ENCODE measurements around the gene LAMA3. TPM values are rescaled to one million over a fixed set of nuclear protein-coding genes. Genes with fewer than 3 reads are reported as not detected.
"Not testable (repeated sequence)": the region's sequence is repeated elsewhere in the genome, so short reads cannot be mapped to it uniquely, and the experiment has no call there.

LAMA3 gene
- total RNA-seq, 1 experiment from 2014 or later: 0.44 TPM

DNA sequence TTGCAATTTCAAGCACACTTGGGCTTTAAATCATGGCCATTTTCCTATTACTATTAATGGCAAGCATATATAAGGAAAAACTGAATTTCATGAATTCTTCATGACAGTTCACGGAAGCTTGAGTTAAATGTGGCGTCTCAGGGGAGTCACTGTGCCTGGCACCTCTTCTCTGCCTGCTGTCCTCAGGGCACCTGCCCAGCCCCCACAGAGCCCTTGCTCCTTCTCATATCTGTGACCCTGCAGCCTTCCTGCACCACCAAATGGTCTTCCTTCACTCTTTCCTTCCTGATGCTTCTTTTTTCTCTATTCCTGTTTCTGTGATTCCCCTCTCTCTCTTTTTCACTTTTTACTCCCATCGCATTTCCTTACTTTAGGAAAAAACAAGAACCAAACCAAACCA lies 35.4 kb downstream of the LAMA3 start:
- no peak for DNase-seq (ENCODE audit: low spot score)
- in situ Hi-C loops (cut with HindIII; ENCODE audit: low sequenced_read_pairs): no loop called here

DNA sequence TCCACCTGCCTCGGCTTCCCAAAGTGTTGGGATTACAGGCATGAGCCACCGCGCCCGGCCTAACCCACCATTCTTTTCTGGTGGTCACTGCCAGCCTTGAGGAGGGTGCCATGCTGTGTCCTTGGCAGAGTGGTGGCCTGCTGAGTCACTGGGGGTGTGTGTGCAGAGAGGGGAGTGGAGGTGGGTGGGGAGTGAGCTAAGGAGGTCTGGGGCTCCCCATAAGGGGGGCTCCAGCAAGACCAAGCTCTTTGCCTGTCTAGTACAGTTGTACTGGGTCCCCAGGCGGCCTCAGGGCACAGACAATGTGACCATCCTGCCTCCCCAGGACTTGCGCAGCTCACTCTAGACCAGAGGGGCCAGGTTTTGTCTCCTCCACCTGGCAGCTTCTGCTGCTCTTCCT lies 36.1 kb downstream of the LAMA3 start:
- in situ Hi-C loops (cut with HindIII; ENCODE audit: low sequenced_read_pairs): no loop called here
- DNase-seq (ENCODE audit: low spot score): no peak

DNA sequence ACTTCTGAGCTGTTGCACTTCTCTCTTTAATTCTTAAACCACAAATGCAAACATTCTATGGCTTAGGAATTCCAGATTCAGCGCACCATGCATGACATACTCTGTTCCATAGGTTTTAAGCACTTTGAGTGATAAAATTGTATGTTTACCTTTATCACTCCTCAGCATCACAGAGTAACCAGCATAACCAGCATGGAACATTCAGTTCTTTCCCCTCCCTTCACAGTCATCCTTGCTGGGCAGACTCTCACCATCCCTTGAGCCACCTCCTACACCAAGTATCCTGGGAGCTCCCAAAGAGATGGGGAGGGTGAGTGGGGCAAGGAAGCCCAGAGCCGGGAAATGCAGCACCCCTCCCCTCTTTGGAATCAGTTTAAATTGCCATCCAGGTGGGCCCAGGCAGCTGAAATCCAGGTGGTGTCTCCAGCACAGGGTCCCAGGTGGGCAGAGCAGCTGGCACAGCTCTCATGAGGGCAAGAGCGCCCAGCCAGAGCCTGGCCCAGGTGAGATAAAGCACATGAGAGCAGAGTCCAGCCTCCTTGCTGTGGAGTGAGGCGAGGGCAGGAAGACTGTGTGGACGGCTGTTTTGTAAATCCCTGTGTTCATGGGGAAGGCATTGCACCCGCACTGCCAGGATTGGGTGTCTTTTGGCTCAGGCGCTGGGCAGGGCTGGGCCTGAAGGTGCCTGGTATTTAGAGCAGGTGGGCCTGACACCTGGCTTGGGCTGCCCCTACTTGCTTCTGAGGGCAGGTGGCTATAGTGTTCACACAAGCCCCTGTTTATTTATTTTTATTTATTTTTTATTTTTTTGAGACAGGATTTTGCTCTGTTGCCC lies 36.8 kb downstream of the LAMA3 start:
- in situ Hi-C loops (cut with HindIII; ENCODE audit: low sequenced_read_pairs): no loop called here

DNA sequence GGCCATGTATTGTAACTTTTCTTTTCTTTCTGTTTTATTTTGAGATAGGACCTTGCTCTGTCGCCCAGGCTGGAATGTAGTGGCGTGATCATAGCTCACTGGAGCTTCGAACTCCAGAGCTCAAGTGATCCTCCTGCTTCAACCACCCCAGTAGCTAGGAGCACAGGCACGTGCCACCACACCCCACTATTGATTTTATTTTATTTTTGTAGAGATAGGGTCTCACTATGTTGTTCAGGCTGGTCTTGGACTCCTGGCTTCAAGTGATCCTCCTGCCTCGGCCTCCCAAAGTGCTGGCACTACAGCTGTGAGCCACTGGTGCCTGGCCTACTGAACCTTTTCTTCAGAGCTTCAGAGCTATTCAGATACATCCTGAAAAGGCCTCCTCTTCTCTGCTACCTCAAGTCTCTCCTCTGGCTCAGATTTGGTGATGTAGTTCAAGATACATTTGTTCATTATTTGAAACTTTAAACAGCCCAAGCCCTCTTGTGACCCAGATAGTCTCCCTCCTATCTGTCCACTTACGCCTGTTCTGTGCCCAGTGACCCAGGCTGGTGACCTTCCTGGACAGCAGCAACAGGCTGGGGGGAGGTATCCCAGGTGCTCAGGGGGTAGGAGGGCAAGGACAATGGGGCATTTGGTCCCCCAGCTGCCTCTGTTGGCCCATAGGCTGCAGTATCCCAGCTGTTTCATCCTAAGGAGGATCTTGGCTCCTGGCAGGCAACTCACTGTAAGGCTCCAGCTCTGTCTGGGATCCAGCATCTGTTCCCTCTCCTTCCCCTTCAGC lies 38.6 kb downstream of the LAMA3 start:
- in situ Hi-C loops (cut with HindIII; ENCODE audit: low sequenced_read_pairs): no loop called here
- no peak for DNase-seq (ENCODE audit: low spot score)

More for the DNA sequence above, 36.8 kb downstream of the LAMA3 start:
- DNase-seq (ENCODE audit: low spot score): no peak

DNA sequence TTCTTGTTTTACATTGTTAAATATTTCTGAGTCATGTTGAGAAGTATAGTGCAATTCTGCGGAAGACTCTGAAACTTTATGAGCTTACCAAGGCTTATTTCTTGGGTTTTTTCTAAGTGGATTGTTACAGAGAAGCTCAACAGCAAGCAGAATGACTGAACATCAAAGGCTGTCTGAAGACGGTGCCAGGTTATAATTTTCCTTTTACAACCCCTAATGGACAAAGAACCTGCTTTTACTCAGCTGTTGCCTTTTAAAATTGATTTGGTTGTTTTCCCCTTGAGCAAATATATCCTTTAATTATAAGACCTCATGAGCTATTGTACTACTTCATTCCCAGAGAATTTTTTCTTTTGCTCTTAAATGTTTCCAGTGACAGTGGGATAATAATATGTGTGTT lies 41.6 kb downstream of the LAMA3 start:
- DNase-seq (ENCODE audit: low spot score): no peak

DNA sequence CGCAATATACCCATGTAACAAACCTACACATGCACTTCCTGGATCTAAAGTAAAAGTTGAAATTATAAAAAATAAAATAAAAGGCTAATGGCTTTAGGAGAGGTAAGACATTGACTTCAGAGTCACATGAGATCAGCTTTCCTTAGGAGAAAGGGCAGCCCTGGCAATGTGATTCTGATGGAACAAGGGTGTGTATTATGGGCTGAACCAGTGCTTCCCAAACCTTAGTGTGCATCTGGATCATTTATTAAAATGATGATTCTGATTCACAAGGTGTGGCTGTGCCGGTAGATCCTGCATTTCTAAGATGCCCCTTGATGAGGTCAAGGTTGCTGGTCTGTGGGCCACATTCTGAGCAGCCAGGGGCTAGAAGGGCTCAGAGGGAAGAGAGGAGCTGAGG lies 42.6 kb downstream of the LAMA3 start:
- no peak for DNase-seq (ENCODE audit: low spot score)
- in situ Hi-C loops (cut with HindIII; ENCODE audit: low sequenced_read_pairs): no loop called here

More for the DNA sequence above, 41.6 kb downstream of the LAMA3 start:
- in situ Hi-C loops (cut with HindIII; ENCODE audit: low sequenced_read_pairs): no loop called here

DNA sequence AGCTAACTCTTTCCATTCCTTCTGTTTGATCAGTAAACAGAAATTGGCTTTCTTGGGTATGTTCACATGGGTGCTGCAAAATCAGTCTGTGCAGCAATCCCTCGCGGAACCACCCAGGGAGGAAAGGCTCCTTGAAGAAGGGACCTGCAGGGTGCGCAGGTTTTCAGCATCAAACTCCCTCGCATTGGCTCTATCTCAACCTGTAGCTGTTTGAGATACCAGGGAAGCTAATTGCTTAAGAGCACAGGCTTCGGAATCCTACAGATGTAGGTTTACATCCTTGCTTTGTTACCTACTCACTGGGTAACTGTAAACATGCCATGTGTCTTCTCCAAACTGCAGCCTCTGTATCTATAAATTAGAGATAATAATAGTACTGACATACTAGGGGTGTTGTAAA lies 43.2 kb downstream of the LAMA3 start:
- in situ Hi-C loops (cut with HindIII; ENCODE audit: low sequenced_read_pairs): no loop called here

DNA sequence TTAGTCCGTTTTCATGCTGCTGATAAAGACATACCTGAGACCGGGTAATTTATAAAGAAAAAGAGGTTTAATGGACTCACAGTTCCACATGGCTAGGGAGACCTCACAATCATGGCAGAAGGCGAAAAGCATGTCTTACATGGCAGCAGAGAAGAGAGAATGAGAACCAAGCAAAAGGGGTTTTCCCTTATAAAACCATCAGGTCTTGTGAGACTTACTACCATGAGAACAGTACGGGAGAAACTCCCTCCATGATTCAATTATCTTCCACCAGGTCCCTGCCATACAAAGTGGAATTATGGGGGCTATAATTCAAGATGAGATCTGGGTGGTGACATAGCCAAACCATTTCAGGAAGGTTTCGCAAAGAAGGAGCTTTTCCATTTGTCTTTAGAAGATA lies 44.0 kb downstream of the LAMA3 start:
- in situ Hi-C loops (cut with HindIII; ENCODE audit: low sequenced_read_pairs); DNase-seq (ENCODE audit: low spot score): not testable (repeated sequence)

More for the DNA sequence above, 43.2 kb downstream of the LAMA3 start:
- no peak for DNase-seq (ENCODE audit: low spot score)

DNA sequence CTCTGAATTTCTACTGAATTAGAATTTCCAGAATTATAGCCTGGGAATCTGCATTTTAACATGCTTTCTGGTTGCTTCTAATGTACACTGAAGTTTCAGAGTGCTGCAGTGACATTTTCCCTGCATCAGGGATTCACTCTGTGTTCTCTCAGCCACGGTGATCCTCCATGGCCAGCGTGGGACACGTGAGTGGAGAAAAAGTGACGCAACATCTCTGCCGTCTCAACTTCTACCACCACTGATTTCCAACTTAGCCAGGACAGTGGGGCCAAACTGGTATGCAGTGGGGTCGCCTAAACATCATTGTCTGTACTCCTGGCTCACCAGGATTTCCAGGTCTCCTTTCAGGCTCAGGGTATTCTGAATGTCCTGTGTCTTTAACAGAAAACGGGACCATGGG lies 44.6 kb downstream of the LAMA3 start:
- DNase-seq (ENCODE audit: low spot score): no peak
- in situ Hi-C loops (cut with HindIII; ENCODE audit: low sequenced_read_pairs): no loop called here

DNA sequence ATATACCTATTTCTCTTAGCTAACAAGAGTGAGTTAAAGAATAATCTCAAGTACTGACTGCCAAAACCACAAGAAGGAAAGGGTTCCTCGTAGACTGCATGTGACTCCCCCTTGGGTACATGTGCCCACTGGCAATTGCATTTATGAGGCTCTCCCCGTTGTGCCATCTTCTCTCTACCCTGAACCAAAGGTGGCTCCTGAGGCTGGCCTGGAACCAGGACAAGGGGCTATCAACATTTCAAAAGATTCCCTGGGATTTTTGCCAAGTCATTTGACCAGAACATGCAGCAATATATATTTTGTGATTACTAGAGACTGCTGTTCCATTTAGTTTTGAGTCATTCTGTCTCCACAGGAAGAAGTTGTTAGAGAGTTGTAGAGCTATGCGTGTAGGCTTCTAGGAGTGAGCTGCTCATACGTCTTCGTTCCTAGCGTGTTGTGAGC lies 45.8 kb downstream of the LAMA3 start:
- no peak for DNase-seq (ENCODE audit: low spot score)
- in situ Hi-C loops (cut with HindIII; ENCODE audit: low sequenced_read_pairs): no loop called here

DNA sequence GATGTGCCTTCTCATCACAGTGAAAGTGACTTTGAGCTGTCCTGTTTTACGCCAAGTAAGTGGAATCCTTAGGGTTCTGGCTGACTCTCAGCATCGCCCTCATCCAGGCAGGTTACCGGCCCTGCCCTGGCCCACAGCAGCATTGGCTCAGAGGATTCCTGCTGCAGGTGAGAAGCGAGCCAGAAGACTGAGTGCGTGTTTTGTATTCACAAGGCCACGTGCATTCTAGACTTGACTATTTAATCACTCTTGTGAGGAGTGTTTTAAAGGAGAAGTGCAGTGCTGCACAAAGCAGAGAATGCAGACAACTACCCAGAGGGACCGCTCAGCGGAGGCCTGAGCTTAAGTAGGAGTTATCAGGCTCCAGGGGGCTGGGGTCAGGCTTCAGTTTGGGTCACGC lies 48.3 kb downstream of the LAMA3 start:
- DNase-seq (ENCODE audit: low spot score): no peak
- in situ Hi-C loops (cut with HindIII; ENCODE audit: low sequenced_read_pairs): no loop called here

DNA sequence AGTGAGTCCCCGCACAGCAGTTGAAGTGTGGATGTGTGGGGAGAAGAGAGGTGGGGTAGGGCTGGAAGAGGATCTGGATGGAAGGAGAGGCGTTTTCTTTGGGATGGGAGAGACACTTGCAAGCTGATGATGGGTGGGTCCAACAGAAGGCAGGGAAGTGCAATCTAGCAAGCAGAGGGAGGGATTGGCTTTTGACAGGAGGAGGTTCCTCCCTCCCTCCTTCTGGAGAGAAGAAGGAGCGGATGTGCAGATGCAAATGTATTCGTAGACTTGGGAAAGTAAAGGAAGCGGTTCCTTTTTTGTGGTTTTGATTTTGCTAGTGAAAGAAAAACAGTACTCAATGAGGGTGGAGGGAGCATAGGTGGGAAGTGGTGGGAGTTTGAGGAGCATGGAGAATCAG lies 48.9 kb downstream of the LAMA3 start:
- no peak for DNase-seq (ENCODE audit: low spot score)
- in situ Hi-C loops (cut with HindIII; ENCODE audit: low sequenced_read_pairs): no loop called here

DNA sequence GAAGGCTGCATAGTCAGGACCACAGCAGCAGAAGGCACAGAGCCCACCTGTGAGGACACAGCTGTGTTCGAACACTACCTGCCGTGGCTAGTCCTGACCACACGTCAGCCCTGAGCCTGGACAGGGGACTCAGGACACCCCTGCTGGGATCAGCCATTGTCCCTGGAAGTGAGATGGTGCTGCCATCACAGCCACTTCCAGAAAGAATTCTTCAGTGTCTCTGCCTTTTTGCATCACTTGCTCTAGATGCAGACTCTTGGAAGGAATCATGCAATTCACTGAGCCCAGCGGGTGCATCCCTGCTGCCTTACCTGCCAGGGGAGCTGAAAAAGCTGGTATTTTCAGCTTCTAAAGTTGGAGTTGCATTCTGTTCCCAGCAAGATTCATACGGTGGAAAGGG lies 49.3 kb downstream of the LAMA3 start:
- no peak for DNase-seq (ENCODE audit: low spot score)
- in situ Hi-C loops (cut with HindIII; ENCODE audit: low sequenced_read_pairs): no loop called here

DNA sequence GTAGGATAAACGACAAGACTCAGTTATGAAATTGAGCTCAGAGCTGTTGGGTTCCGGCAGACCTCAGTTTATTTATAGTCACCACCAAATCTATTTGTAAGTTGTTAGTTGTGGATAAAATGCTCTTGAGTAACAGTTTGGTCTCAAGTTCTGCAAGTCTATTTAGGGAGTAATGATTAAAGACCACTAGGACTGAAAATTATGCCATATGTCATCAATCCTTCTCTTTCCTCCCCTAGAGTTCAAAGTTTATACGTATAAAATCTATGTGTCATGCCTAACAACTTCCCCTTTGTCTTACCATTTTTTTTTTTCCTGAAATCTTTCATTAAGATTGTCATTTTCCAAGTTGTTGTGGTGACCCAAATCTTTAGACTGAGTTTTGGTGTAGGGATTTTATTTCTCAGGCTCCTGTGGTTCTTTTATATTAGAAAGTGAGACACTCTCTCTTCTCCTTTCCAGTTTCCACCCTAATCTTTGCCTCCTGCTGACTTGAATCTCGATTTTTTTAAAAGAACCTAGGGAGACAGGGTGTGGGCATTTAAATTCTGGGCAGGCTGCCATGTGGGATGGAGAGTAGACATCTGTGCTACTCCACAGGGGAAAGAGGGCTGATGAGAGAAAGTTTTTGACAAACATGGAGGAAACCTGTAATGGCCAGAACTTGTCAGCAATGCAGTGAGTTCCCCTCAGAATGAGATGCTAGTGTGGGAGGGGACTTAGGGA lies 51.0 kb downstream of the LAMA3 start:
- in situ Hi-C loops (cut with HindIII; ENCODE audit: low sequenced_read_pairs): no loop called here
- no peak for DNase-seq (ENCODE audit: low spot score)

DNA sequence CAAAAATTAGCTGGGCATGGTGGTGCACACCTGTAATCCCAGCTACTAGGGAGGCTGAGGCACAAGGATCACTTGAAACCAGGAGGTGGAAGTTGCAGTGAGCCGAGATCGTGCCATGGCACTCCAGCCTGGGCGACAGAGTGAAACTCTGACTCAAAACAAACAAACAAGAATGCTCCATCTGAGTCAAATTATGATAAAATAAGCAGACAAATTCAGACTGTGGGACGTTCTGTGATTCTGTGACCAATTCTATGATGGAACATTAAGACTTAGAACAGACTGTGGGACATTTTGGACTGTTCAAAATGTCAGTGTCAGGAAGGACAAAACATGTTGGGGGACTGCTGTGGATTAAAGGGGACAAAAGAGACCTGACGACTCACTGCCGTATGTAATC lies 52.7 kb downstream of the LAMA3 start:
- in situ Hi-C loops (cut with HindIII; ENCODE audit: low sequenced_read_pairs): not testable (repeated sequence)

DNA sequence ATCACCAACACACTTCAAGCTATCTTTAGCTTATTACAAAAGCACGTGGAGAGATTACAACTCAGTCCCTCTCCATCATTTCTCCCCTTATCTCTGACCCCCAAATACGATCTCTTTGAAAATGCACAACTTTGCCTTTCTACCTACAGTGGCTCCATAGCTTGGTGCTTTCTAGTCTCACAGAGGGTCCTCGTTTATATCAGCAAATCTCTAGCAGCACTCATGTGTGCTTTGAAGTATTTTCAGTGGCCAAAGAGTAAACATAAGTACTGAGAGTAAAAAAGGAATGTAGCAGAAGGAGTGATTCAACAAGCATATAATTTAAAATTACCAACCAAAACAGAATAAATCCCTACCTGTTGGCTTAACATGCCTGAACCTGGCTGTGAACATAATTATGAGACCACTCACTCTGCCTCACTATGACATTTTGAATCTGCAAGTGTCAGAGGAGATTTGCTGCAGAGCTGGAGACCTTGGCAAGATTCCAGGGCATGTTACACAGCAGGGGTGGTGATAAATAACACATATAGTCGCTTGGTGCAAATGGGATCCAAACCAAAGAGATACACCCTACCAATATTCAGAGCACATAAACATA lies 54.6 kb downstream of the LAMA3 start:
- DNase-seq (ENCODE audit: low spot score): no peak
- in situ Hi-C loops (cut with HindIII; ENCODE audit: low sequenced_read_pairs): no loop called here

More for the DNA sequence above, 52.7 kb downstream of the LAMA3 start:
- DNase-seq (ENCODE audit: low spot score): not testable (repeated sequence)

DNA sequence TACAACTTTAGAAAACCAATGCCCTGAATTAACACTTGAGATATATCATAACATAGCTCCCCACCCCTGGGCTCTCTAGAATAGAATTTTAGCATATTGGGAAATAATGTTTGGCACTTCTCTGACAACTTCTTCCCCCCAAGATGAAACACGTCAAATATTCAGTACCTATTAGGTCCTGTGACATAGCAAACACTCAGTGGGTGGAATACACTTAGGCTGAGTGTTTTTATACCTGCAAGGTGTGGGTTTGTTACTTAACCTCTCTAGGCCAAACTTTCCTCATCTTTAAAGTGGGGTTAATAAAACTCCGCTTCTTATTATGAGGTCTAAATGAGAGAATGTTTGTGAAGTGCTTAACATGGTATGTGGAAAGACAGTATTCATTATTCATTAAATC lies 56.1 kb downstream of the LAMA3 start:
- no peak for DNase-seq (ENCODE audit: low spot score)

DNA sequence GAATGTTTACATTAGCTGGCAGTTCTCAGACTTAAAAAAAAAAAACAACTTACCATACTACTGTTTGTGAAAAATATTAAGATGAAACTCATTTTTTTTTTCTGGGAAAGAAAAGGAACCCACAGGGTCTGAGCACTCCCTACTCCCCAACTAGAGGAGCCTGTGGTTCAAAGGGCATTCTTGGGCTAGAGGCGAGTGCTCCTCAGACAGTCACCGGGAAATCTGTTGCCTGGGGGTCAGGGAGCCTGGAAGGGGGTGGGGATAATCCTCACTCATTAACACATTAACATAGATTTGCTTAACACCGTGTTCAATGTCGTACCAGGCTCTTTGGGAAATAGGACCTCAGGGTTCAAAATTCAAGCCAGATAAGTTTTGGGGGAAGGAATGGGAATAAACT lies 57.6 kb downstream of the LAMA3 start:
- DNase-seq (ENCODE audit: low spot score): no peak
- in situ Hi-C loops (cut with HindIII; ENCODE audit: low sequenced_read_pairs): no loop called here

More for the DNA sequence above, 56.1 kb downstream of the LAMA3 start:
- in situ Hi-C loops (cut with HindIII; ENCODE audit: low sequenced_read_pairs): no loop called here

DNA sequence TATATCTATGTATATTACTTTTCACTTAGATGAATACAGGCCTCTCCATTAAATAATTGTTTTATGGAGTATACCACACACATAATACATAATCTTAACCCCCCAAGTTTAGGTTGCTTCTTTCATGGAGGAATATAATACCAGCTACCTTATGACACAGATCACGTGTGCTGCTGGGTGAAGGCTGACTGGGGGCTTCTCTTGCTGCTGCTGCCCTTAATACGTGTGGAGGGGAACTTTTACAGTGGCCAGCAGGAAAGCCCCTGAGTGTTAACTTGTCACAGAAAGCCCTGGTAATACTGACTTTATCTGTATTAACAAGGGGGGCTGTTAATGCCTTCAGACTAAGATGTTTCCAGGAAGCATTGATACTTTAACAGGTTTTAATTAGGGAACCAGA lies 63.1 kb downstream of the LAMA3 start:
- no peak for DNase-seq (ENCODE audit: low spot score)
- in situ Hi-C loops (cut with HindIII; ENCODE audit: low sequenced_read_pairs): no loop called here
